Neural cell (in vitro differentiated cells): ENCODE measurements around the gene SMG1.

Source experiments
- MXI1 ChIP-seq: fragments of 450-650 bp; conservative IDR thresholded peaks from 2 replicates; pipeline ENCODE4 v1.6.1; 2014; ENCODE audit warnings: antibody characterized with exemption, mild to moderate bottlenecking; ENCODE audit not compliant: poor library complexity, severe bottlenecking
- REST ChIP-seq: IDR thresholded peaks from 2 replicates; pipeline ENCODE4 v1.6.1; 2012; ENCODE audit warnings: borderline replicate concordance
- TF ChIP-seq, protein P1 (sequence below): fragments of 450-650 bp; IDR thresholded peaks from 2 replicates; pipeline ENCODE4 v1.5.1; 2014; ENCODE audit warnings: antibody characterized with exemption, mild to moderate bottlenecking, moderate library complexity; ENCODE audit not compliant: poor library complexity, severe bottlenecking

DNA sequence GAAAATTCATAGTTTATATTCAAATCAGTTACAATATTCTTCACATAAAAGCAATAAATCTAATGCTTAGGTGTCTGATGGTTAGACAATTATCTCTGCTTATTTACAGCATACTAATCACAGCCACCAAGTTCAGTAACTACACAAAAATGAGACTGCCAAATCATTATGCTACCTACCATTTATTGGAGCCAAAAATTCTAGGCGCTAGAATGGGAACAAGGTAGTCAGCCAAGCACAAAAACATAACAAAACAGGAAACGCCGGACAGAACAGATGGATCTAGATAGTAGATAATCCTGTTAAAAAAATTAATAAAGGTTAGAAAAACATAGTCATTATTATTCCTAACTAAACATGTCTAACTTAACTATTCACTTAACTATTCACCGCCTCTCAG lies 128.5 kb downstream of the SMG1 start:
- TF ChIP-seq, protein P1, sequence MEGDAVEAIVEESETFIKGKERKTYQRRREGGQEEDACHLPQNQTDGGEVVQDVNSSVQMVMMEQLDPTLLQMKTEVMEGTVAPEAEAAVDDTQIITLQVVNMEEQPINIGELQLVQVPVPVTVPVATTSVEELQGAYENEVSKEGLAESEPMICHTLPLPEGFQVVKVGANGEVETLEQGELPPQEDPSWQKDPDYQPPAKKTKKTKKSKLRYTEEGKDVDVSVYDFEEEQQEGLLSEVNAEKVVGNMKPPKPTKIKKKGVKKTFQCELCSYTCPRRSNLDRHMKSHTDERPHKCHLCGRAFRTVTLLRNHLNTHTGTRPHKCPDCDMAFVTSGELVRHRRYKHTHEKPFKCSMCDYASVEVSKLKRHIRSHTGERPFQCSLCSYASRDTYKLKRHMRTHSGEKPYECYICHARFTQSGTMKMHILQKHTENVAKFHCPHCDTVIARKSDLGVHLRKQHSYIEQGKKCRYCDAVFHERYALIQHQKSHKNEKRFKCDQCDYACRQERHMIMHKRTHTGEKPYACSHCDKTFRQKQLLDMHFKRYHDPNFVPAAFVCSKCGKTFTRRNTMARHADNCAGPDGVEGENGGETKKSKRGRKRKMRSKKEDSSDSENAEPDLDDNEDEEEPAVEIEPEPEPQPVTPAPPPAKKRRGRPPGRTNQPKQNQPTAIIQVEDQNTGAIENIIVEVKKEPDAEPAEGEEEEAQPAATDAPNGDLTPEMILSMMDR = no peak
- TF ChIP-seq MXI1 (no peak), REST (no peak)
